Spleen (tissue), 7 donors: ENCODE results near the gene SPRR5.

ENCODE experiments used
- POLR2A ChIP-seq, 3 donors: fragments of 450-650 bp; IDR thresholded peaks; one replicate each; pipeline ENCODE4 v1.5.1; 2017; ENCODE audit warnings: antibody characterized with exemption in 3 of 3, mild to moderate bottlenecking in 1 of 3
- POLR2AphosphoS5 ChIP-seq, 3 donors: sonication (generic); formaldehyde crosslinking; IDR thresholded peaks; one replicate each; pipeline ENCODE4 v1.5.1; 2017; ENCODE audit warnings: antibody characterized with exemption in 3 of 3
- TF ChIP-seq, protein P1 (sequence below), 11 experiments: fragments of 200-600 bp in 7 of 11; fragments of 450-650 bp in 4 of 11; sonication (generic) in 4 of 11; IDR thresholded peaks in 8 of 11; conservative IDR thresholded peaks in 3 of 11; 1 replicate in 7 of 11; 2 replicates in 4 of 11; pipeline versions ENCODE4 v1.4.0 to v1.8.0; 2016 to 2021; ENCODE audit warnings: antibody characterized with exemption in 11 of 11, inconsistent platforms in 4 of 11, mild to moderate bottlenecking in 1 of 11
- donor health status: DM: no; HTN: no; CAD: no; lungs with moderate emphysema.
- donor health status: DM: no; HTN: no; CAD: no.
- donor health status: DM: no; HTN: no; CAD: no.

- TF ChIP-seq, protein P1, sequence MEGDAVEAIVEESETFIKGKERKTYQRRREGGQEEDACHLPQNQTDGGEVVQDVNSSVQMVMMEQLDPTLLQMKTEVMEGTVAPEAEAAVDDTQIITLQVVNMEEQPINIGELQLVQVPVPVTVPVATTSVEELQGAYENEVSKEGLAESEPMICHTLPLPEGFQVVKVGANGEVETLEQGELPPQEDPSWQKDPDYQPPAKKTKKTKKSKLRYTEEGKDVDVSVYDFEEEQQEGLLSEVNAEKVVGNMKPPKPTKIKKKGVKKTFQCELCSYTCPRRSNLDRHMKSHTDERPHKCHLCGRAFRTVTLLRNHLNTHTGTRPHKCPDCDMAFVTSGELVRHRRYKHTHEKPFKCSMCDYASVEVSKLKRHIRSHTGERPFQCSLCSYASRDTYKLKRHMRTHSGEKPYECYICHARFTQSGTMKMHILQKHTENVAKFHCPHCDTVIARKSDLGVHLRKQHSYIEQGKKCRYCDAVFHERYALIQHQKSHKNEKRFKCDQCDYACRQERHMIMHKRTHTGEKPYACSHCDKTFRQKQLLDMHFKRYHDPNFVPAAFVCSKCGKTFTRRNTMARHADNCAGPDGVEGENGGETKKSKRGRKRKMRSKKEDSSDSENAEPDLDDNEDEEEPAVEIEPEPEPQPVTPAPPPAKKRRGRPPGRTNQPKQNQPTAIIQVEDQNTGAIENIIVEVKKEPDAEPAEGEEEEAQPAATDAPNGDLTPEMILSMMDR (IDR thresholded peaks at IDR 0.05 in 8 of 11, conservative IDR thresholded peaks at IDR 0.05 in 3 of 11), result no peak
- TF ChIP-seq POLR2A (IDR thresholded peaks at IDR 0.05), result no peak
- TF ChIP-seq POLR2AphosphoS5 (IDR thresholded peaks at IDR 0.05), result no peak
These were observed 39.1 kb upstream of the SPRR5 start, which contains the start of gene IVL for GRCh38 chr1:152907686-152908601.
